ENCODE measurements around the gene HNRNPL. TPM values are rescaled to one million over a fixed set of nuclear protein-coding genes. Genes with fewer than 3 reads are reported as not detected.

The HNRNPL gene
- total RNA-seq, 1 experiment from 2014 or later: 443 TPM

DNA sequence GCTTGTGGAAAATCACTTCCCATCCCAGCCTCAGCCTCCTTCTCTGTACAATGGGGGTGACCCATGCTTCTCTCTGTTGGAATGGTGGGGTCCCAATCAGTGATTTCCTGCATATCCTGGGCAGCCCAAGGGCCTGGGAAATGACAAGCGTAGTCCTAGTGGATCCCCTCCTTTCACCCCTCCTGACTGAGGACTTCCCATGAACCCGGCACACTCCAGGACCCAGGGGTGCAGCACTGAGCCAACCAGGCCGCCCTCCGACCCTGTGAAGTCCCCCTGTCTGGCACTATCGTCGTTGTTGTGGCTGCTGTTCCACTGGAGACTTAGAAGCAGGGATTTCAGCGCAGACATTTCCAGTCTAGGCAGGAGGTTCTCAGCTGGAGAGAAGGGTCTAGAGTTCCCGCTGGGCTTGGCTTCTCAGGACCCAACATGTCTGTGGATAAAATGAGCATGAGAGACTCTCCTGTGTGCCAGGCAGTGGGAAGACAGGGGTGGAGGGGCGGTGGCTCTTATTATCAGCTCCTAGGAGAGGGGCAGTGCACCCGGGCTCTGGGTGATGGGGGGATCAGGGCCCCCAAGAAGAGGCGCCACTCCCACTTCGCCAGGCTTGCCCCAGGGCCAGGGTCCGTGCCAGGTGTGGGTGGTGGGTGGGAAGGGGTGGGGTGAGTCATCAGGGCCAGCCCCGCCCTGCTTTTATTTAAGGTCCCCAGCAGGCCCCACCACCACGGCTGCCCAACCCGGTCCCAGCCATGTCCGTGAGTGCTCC lies 61.1 kb downstream of the HNRNPL start, which contains the start of gene LGALS7B:
Gene LGALS7B, plus strand, starts transcription at position 723 of the 766 bp plus-strand sequence. Its CDS starts 27 bp downstream, at position 750.
- intact Hi-C loops (cut with micrococcal nuclease; ENCODE audit: unreplicated experiment): no loop called here
- no peaks in the 10 kb centered on the region for H3K9me3 Mint-ChIP-seq (ENCODE audit: unreplicated experiment)
- no peaks in the 10 kb centered on the region for H3K36me3 Mint-ChIP-seq (ENCODE audit: insufficient read depth, unreplicated experiment)
- no peak within 1 kb of the TSS for H3K4me3 Mint-ChIP-seq (ENCODE audit: unreplicated experiment)
- no peaks in the 10 kb centered on the region for H3K27me3 Mint-ChIP-seq (ENCODE audit: insufficient read depth, unreplicated experiment)
- H3K27ac Mint-ChIP-seq (ENCODE audit: unreplicated experiment): no peak within 1 kb of the TSS
- no peaks in the 10 kb centered on the region for H3K27me3 ChIP-seq (replicated peaks; ENCODE audit: control insufficient read depth, insufficient read depth, low read length)
- H3K4me3 ChIP-seq (ENCODE audit: low read depth, low read length): no peak within 1 kb of the TSS
- no TSS peak for BruUV-seq (replicated peaks)
- H3K4me1 ChIP-seq: peaks cover 20% of the 10 kb centered on the region
- DNase-seq: no peak
- TF ChIP-seq, protein P1, sequence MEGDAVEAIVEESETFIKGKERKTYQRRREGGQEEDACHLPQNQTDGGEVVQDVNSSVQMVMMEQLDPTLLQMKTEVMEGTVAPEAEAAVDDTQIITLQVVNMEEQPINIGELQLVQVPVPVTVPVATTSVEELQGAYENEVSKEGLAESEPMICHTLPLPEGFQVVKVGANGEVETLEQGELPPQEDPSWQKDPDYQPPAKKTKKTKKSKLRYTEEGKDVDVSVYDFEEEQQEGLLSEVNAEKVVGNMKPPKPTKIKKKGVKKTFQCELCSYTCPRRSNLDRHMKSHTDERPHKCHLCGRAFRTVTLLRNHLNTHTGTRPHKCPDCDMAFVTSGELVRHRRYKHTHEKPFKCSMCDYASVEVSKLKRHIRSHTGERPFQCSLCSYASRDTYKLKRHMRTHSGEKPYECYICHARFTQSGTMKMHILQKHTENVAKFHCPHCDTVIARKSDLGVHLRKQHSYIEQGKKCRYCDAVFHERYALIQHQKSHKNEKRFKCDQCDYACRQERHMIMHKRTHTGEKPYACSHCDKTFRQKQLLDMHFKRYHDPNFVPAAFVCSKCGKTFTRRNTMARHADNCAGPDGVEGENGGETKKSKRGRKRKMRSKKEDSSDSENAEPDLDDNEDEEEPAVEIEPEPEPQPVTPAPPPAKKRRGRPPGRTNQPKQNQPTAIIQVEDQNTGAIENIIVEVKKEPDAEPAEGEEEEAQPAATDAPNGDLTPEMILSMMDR (IDR thresholded peaks at IDR 0.05; ENCODE audit: insufficient read depth in 1 of 2, low read depth in 1 of 2, low read length in 1 of 2, severe bottlenecking in 1 of 2, unreplicated experiment in 1 of 2): no peak
- no peaks in the 10 kb centered on the region for H3K4me1 Mint-ChIP-seq (ENCODE audit: low read depth, unreplicated experiment)
- no peaks in the 10 kb centered on the region for H3K9me3 ChIP-seq
- ChIA-PET POLR2A (no interaction called here), CTCF (no interaction called here)
- H3K36me3 ChIP-seq (ENCODE audit: control insufficient read depth, insufficient read depth, low read length): no peaks in the 10 kb centered on the region

DNA sequence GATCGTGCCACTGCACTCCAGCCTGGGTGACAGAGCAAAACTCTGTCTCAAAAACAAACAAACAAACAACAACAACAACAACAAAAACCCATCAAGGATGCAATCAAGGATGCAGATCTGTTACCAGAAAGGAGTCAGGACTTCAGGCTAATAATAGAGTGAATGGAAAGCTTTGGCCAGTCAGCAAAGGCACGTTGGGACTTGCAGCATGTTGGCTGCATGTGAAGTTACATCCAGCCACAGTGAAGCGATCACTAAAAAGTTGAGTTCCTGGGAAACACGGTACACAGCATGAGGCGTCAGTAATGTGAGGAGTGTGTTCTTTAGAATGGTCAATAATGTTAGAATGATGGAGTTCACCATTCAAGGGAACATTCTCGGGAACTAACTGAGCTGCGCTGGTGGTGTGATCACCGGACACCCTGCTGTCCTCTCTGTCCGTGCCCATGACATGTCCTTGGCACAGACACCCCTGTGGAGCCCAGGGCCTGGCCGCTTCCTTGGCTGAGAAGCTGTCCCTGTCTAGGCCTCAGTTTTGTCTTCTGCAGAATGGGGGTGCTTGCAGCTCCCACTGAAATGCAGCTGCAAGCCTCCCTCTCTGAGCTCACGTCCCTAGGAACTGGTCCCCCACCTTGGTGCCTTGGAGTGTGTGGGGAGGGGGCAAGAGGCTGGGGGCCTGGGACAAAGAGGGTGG lies 63.1 kb downstream of the HNRNPL start:
- H3K9me3 Mint-ChIP-seq (ENCODE audit: unreplicated experiment): no peaks in the 10 kb centered on the region
- intact Hi-C loops (cut with micrococcal nuclease; ENCODE audit: unreplicated experiment): no loop called here
- H3K27me3 Mint-ChIP-seq (ENCODE audit: insufficient read depth, unreplicated experiment): no peaks in the 10 kb centered on the region

More for the DNA sequence above, 63.1 kb downstream of the HNRNPL start:
- peaks cover 14% of the 10 kb centered on the region for H3K4me1 ChIP-seq
- Mint-ChIP-seq H3K27ac (ENCODE audit: unreplicated experiment) (no peak overlapping the region), H3K4me3 (ENCODE audit: unreplicated experiment) (no peak overlapping the region), H3K36me3 (ENCODE audit: insufficient read depth, unreplicated experiment) (no peaks in the 10 kb centered on the region), H3K4me1 (ENCODE audit: low read depth, unreplicated experiment) (no peaks in the 10 kb centered on the region)
- H3K4me3 ChIP-seq (ENCODE audit: low read depth, low read length): no peak overlapping the region
- no TSS peak for BruUV-seq (replicated peaks)
- POLR2A ChIA-PET: interaction anchor here (0.5 kb wide), 1 partner anchor 32 kb away, joined by 7 read pairs; no protein-coding TSS in a partner anchor
- TF ChIP-seq, protein P1 (IDR thresholded peaks at IDR 0.05; ENCODE audit: insufficient read depth in 1 of 2, low read depth in 1 of 2, low read length in 1 of 2, severe bottlenecking in 1 of 2, unreplicated experiment in 1 of 2): no peak
- H3K36me3 ChIP-seq (ENCODE audit: control insufficient read depth, insufficient read depth, low read length): no peaks in the 10 kb centered on the region
- H3K9me3 ChIP-seq: no peaks in the 10 kb centered on the region
- no peak for DNase-seq
- no peaks in the 10 kb centered on the region for H3K27me3 ChIP-seq (replicated peaks; ENCODE audit: control insufficient read depth, insufficient read depth, low read length)
- CTCF ChIA-PET: no interaction called here

Other genes starting within 250 kb of the HNRNPL start
- gene MAP4K1, start 232.0 kb downstream of the HNRNPL start, total RNA-seq (2022): 1.7 and 2.4 TPM in 2 replicates
- gene EIF3K, start 230.8 kb downstream of the HNRNPL start, total RNA-seq (2022): 354 and 380 TPM in 2 replicates
- gene ACTN4, start 202.3 kb downstream of the HNRNPL start, total RNA-seq (2022): 605 and 658 TPM in 2 replicates
- 8.8 and 11.0 TPM in 2 replicates for gene CAPN12, start 105.5 kb downstream of the HNRNPL start, total RNA-seq (2022)
- not detected in 2 replicates for gene LGALS7, start 76.5 kb downstream of the HNRNPL start, total RNA-seq (2022)
- not detected in 2 replicates for gene LGALS7B, start 60.8 kb downstream of the HNRNPL start, total RNA-seq (2022)
- gene LGALS4, start 37.0 kb downstream of the HNRNPL start, total RNA-seq (2022): 1.6 and 2.2 TPM in 2 replicates
- gene ECH1, start 18.2 kb downstream of the HNRNPL start, total RNA-seq (2022): 150 and 163 TPM in 2 replicates
- gene RINL, start 28.3 kb upstream of the HNRNPL start, total RNA-seq (2022): 1.5 and 1.9 TPM in 2 replicates
- gene SIRT2, start 49.6 kb upstream of the HNRNPL start, total RNA-seq (2022): 33.3 and 34.4 TPM in 2 replicates
- gene NFKBIB, start 50.0 kb upstream of the HNRNPL start, total RNA-seq (2022): 43.9 and 52.6 TPM in 2 replicates
- 0.68 TPM in 1 of 2 replicates, not detected in the other for gene CCER2, start 62.2 kb upstream of the HNRNPL start, total RNA-seq (2022)
- 66.6 and 85.1 TPM in 2 replicates for gene SARS2, start 80.8 kb upstream of the HNRNPL start, total RNA-seq (2022)
- gene MRPS12, start 81.0 kb upstream of the HNRNPL start, total RNA-seq (2022): 77.9 and 82.5 TPM in 2 replicates
- 42.8 and 45.2 TPM in 2 replicates for gene FBXO17, start 125.8 kb upstream of the HNRNPL start, total RNA-seq (2022)
- gene FBXO27, start 182.6 kb upstream of the HNRNPL start, total RNA-seq (2022): 3.4 and 3.8 TPM in 2 replicates
- gene ACP7, start 234.4 kb upstream of the HNRNPL start, total RNA-seq (2022): 0.45 and 0.46 TPM in 2 replicates

Data from Caco-2 (cell line).